ENCODE results near the gene ARHGAP32. TPM values are rescaled to one million over a fixed set of nuclear protein-coding genes. Genes with fewer than 3 reads are reported as not detected.

ARHGAP32 gene
- total RNA-seq, 1 experiment from 2014 or later, result not detected

DNA sequence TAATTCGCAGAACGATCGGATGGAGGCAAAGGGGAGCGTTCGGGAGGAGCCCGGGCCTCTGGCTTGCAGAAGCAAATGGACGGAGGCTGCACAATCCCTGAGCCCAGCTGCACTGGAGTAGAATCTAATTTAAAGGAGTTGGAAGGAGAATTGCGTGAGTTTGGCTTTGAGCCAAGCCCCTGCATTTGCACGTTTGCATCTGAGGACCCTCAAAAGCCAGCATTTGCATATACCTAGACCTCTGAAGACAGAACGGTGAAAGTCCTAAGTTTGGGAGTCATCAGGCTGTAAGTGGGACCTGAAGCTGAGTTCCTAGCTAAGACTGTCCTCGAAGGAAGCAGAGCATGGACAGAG, 265.0 kb downstream of the ARHGAP32 start:
- no peak overlapping the region for H2AFZ ChIP-seq (ENCODE audit: low read length)
- H3K9me2 ChIP-seq (replicated peaks; ENCODE audit: insufficient read depth, low read length), result no peaks in the 10 kb centered on the region
- H3K27me3 ChIP-seq (ENCODE audit: low read length), result no peaks in the 10 kb centered on the region
- H4K20me1 ChIP-seq (ENCODE audit: insufficient read depth, low read depth, low read length), result no peaks in the 10 kb centered on the region
- no peak overlapping the region for H3K9ac ChIP-seq (ENCODE audit: low read length)
- DNase-seq, result no peak
- H3K27ac ChIP-seq (ENCODE audit: low read length), result no peak overlapping the region
- no peaks in the 10 kb centered on the region for H3K36me3 ChIP-seq (ENCODE audit: insufficient read depth, low read length)
- H3K79me2 ChIP-seq (ENCODE audit: low read length), result no peaks in the 10 kb centered on the region
- no peak overlapping the region for H3K4me2 ChIP-seq (ENCODE audit: low read depth, low read length, poor library complexity, severe bottlenecking)
- H3K9me3 ChIP-seq (ENCODE audit: low read length), result no peaks in the 10 kb centered on the region
- peaks cover 3% of the 10 kb centered on the region; the same call in 1 of the 2 replicates for H3K4me1 ChIP-seq (ENCODE audit: low read length)
- H3K4me3 ChIP-seq (ENCODE audit: low read length), result no peak overlapping the region

DNA sequence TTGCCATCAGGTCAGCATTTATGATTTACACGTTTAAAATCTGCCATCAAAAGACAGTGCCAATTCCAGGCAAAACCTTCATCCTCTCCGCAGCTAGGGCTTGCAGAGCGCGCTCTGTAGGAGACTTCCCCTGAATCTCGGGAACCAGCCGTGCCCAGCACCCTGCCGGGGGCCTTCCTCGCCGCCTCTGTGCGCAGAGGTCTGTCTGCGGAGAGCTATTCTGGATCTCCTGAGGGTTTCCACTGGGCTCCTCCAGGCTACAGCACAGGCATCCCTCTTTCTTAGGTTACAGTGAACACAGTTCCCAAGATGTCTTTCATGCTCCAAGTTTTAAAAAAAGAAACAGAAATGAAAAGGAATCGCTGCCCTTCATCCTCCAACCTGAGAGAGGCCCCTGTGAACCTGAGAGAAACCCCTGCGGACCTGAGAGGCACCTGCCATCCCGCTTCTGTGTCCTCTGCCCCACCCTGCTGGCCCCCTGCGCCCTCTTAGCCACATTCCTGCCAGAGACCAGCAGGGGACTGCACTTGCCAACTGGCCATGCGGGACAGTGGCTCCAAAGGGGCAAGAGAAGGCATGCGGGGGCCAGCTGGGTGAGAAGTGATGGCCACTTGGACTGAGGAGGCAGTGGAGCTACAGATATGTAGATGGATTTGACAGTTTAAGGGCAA, 265.6 kb downstream of the ARHGAP32 start:
- H3K9ac ChIP-seq (ENCODE audit: low read length), result no peak overlapping the region
- DNase-seq, result no peak
- no peaks in the 10 kb centered on the region for H4K20me1 ChIP-seq (ENCODE audit: insufficient read depth, low read depth, low read length)

DNA sequence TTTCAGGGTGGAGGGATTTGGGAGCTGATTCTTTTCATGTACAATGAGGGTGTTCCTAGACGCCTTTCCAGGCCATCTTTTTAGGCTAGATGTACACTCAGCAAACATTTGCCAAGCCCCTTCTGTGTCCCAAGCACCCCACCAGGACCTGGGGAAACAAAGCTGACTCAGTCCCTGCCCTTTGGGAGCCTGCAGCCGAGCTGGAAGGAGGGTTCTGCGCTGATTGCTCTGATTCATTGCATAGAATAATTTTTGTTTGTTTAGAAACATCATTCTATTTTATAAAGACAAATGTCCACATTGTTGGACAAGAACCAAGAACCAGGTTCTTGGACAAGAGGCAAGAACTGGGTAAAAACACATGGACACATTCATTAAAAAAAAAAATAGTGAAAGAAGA, 266.1 kb downstream of the ARHGAP32 start:
- Histone ChIP-seq H4K20me1 (ENCODE audit: insufficient read depth, low read depth, low read length) (no peaks in the 10 kb centered on the region), H2AFZ (ENCODE audit: low read length) (no peak overlapping the region), H3K9me3 (ENCODE audit: low read length) (no peaks in the 10 kb centered on the region), H3K4me1 (ENCODE audit: low read length) (peaks cover 3% of the 10 kb centered on the region; the same call in 1 of the 2 replicates), H3K27me3 (ENCODE audit: low read length) (no peaks in the 10 kb centered on the region), H3K36me3 (ENCODE audit: insufficient read depth, low read length) (no peaks in the 10 kb centered on the region), H3K79me2 (ENCODE audit: low read length) (no peaks in the 10 kb centered on the region), H3K4me3 (ENCODE audit: low read length) (no peak overlapping the region), H3K9ac (ENCODE audit: low read length) (no peak overlapping the region), H3K4me2 (ENCODE audit: low read depth, low read length, poor library complexity, severe bottlenecking) (no peak overlapping the region), H3K27ac (ENCODE audit: low read length) (no peak overlapping the region), H3K9me2 (replicated peaks; ENCODE audit: insufficient read depth, low read length) (no peaks in the 10 kb centered on the region)
- DNase-seq, result no peak

More for the DNA sequence above, 265.6 kb downstream of the ARHGAP32 start:
- H3K9me2 ChIP-seq (replicated peaks; ENCODE audit: insufficient read depth, low read length), result no peaks in the 10 kb centered on the region
- H3K4me1 ChIP-seq (ENCODE audit: low read length), result peaks cover 3% of the 10 kb centered on the region; the same call in 1 of the 2 replicates
- H3K36me3 ChIP-seq (ENCODE audit: insufficient read depth, low read length), result no peaks in the 10 kb centered on the region
- no peak overlapping the region for H2AFZ ChIP-seq (ENCODE audit: low read length)
- no peak overlapping the region for H3K27ac ChIP-seq (ENCODE audit: low read length)
- H3K9me3 ChIP-seq (ENCODE audit: low read length), result no peaks in the 10 kb centered on the region
- no peaks in the 10 kb centered on the region for H3K27me3 ChIP-seq (ENCODE audit: low read length)
- no peak overlapping the region for H3K4me3 ChIP-seq (ENCODE audit: low read length)
- no peaks in the 10 kb centered on the region for H3K79me2 ChIP-seq (ENCODE audit: low read length)
- no peak overlapping the region for H3K4me2 ChIP-seq (ENCODE audit: low read depth, low read length, poor library complexity, severe bottlenecking)

DNA sequence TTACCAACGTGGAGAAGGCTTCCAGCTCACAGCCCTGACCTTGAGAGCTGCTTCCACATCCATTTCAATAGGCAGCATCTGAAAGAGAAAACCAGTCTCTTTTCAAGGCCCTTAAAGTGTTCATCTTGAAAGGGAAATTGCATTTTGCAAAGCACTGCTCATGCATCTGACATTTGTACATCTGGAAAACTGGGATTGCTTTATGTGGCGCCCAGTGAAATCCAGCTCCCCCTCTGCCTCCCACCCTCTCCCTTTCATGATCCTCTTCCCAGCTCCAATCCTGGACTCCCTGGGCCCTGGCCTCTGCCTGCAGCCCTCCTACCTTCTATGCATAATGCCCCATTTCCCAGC, 266.9 kb downstream of the ARHGAP32 start:
- Histone ChIP-seq H3K9me3 (ENCODE audit: low read length) (no peaks in the 10 kb centered on the region), H2AFZ (ENCODE audit: low read length) (no peak overlapping the region), H3K4me2 (ENCODE audit: low read depth, low read length, poor library complexity, severe bottlenecking) (no peak overlapping the region), H3K27ac (ENCODE audit: low read length) (no peak overlapping the region), H3K36me3 (ENCODE audit: insufficient read depth, low read length) (no peaks in the 10 kb centered on the region), H3K4me3 (ENCODE audit: low read length) (no peak overlapping the region), H3K79me2 (ENCODE audit: low read length) (no peaks in the 10 kb centered on the region), H3K27me3 (ENCODE audit: low read length) (no peaks in the 10 kb centered on the region), H4K20me1 (ENCODE audit: insufficient read depth, low read depth, low read length) (no peaks in the 10 kb centered on the region), H3K9ac (ENCODE audit: low read length) (no peak overlapping the region), H3K9me2 (replicated peaks; ENCODE audit: insufficient read depth, low read length) (no peaks in the 10 kb centered on the region), H3K4me1 (ENCODE audit: low read length) (peaks cover 3% of the 10 kb centered on the region; the same call in 1 of the 2 replicates)
- no peak for DNase-seq

DNA sequence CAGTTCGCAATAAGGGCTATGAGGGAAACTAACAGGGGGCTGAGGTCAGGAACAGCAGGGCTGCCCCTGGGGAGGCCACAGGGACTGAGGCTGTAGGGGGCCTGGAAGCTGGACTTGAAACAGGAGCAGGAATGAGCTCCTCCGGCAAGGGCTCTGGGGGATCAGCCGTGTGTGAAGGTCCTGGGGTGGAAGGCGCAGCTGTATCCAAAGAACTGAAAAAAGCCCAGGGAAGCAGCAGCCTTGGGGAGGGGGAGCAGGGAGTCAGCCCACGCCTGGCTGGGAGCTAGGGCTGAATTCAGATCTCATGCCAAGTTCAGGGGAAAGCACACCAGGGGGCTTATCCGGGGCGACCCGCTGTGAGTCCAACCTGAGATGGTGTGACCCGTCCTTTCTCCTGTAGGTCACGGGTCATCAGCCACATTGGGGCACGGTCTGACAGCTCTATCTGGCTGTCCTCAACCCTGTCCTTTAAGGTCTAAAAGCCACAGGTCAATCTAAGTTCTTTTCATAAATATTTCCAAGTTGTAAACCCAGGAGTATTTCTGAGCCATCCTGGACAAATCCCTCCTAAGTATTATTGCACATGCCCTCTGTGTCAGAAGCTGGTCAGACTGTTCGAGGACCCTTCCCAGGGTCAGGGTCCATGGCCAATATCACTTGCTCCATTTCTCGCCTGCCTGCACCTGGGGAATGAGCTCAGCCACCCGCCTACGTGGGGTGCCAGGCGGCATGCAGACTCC, 267.4 kb downstream of the ARHGAP32 start:
- no peaks in the 10 kb centered on the region for H3K79me2 ChIP-seq (ENCODE audit: low read length)
- H3K4me3 ChIP-seq (ENCODE audit: low read length), result no peak overlapping the region
- H3K4me1 ChIP-seq (ENCODE audit: low read length), result peaks cover 3% of the 10 kb centered on the region; the same call in 1 of the 2 replicates
- H3K27me3 ChIP-seq (ENCODE audit: low read length), result no peaks in the 10 kb centered on the region
- H3K9me2 ChIP-seq (replicated peaks; ENCODE audit: insufficient read depth, low read length), result no peaks in the 10 kb centered on the region
- no peak for DNase-seq
- H3K9me3 ChIP-seq (ENCODE audit: low read length), result no peaks in the 10 kb centered on the region
- no peak overlapping the region for H3K9ac ChIP-seq (ENCODE audit: low read length)
- H2AFZ ChIP-seq (ENCODE audit: low read length), result no peak overlapping the region
- no peak overlapping the region for H3K27ac ChIP-seq (ENCODE audit: low read length)
- no peaks in the 10 kb centered on the region for H4K20me1 ChIP-seq (ENCODE audit: insufficient read depth, low read depth, low read length)
- no peaks in the 10 kb centered on the region for H3K36me3 ChIP-seq (ENCODE audit: insufficient read depth, low read length)
- no peak overlapping the region for H3K4me2 ChIP-seq (ENCODE audit: low read depth, low read length, poor library complexity, severe bottlenecking)

DNA sequence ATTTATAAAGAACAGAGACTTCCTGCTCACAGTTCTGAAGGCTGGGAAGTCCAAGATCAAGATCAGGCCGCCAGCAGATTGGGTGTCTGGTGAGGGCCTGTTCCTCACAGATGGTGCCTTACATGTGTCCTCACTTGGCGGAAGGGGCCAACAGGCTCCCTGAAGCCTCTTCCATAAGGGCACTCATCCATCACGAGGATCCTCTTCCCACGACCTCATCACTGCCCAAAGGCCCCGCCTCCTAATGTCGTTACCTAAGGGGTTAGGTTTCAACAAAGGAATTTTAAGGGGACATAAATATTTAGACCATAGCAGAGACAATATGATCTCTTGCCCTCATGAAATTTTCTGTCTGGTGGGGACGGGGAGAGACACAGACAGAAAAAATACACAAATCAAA, 268.0 kb downstream of the ARHGAP32 start:
- Histone ChIP-seq H2AFZ (ENCODE audit: low read length) (no peak overlapping the region), H3K4me3 (ENCODE audit: low read length) (no peak overlapping the region), H3K36me3 (ENCODE audit: insufficient read depth, low read length) (no peaks in the 10 kb centered on the region), H3K4me1 (ENCODE audit: low read length) (peaks cover 3% of the 10 kb centered on the region; the same call in 1 of the 2 replicates), H3K9me3 (ENCODE audit: low read length) (no peaks in the 10 kb centered on the region), H3K9me2 (replicated peaks; ENCODE audit: insufficient read depth, low read length) (no peaks in the 10 kb centered on the region), H3K9ac (ENCODE audit: low read length) (no peak overlapping the region), H4K20me1 (ENCODE audit: insufficient read depth, low read depth, low read length) (no peaks in the 10 kb centered on the region), H3K27ac (ENCODE audit: low read length) (no peak overlapping the region), H3K27me3 (ENCODE audit: low read length) (no peaks in the 10 kb centered on the region), H3K4me2 (ENCODE audit: low read depth, low read length, poor library complexity, severe bottlenecking) (no peak overlapping the region), H3K79me2 (ENCODE audit: low read length) (no peaks in the 10 kb centered on the region)
- DNase-seq, result no peak

DNA sequence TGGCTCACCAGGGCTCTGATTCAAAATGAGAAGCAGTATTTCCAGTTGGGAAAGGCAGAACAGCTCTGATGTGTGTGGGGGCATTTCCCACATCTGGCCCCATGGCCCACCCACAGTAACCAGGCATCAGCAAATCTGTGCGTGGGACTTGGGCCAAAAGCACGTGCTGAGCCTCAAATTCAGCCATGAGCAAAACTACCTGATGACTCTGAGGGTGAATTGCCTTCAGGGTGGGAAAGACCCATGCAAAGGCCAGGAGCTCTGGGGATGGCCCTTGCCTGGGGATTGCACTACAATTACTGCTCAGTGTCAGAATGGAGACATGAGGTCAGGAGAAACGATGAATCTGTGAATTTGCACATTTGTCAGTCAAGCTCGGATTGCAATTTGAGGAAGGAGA, 270.3 kb downstream of the ARHGAP32 start:
- no peaks in the 10 kb centered on the region for H4K20me1 ChIP-seq (ENCODE audit: insufficient read depth, low read depth, low read length)
- no peaks in the 10 kb centered on the region for H3K36me3 ChIP-seq (ENCODE audit: insufficient read depth, low read length)
- H3K4me3 ChIP-seq (ENCODE audit: low read length), result no peak overlapping the region
- no peaks in the 10 kb centered on the region for H3K27me3 ChIP-seq (ENCODE audit: low read length)
- H3K4me1 ChIP-seq (ENCODE audit: low read length), result no peaks in the 10 kb centered on the region
- no peak overlapping the region for H2AFZ ChIP-seq (ENCODE audit: low read length)
- no peaks in the 10 kb centered on the region for H3K9me3 ChIP-seq (ENCODE audit: low read length)
- no peaks in the 10 kb centered on the region for H3K9me2 ChIP-seq (replicated peaks; ENCODE audit: insufficient read depth, low read length)
- no peak overlapping the region for H3K4me2 ChIP-seq (ENCODE audit: low read depth, low read length, poor library complexity, severe bottlenecking)
- H3K79me2 ChIP-seq (ENCODE audit: low read length), result no peaks in the 10 kb centered on the region
- DNase-seq, result no peak
- no peak overlapping the region for H3K9ac ChIP-seq (ENCODE audit: low read length)
- H3K27ac ChIP-seq (ENCODE audit: low read length), result no peak overlapping the region

DNA sequence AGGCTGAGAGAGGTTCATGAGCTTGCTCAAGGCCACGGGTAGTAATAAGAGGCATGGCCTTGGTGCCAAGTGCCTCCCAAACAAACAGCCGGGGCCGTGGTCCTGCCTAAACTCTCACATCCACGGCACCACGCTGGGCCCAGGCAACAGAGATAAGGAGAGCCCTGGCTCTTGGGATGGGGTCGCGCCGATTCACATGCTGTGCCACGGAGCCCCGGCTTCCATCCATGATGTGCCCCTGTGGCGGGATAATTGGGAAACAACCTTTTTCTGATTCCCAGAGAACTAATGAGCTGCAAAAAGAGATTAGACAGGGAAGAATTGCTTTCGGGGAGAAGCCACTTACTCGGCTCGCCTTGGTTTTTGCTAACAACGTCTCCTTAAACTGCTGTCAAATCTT, 271.5 kb downstream of the ARHGAP32 start:
- Histone ChIP-seq H2AFZ (ENCODE audit: low read length) (no peak overlapping the region), H3K4me1 (ENCODE audit: low read length) (no peaks in the 10 kb centered on the region), H3K27ac (ENCODE audit: low read length) (no peak overlapping the region), H3K9ac (ENCODE audit: low read length) (no peak overlapping the region), H3K4me3 (ENCODE audit: low read length) (no peak overlapping the region), H3K36me3 (ENCODE audit: insufficient read depth, low read length) (no peaks in the 10 kb centered on the region), H3K9me3 (ENCODE audit: low read length) (no peaks in the 10 kb centered on the region), H3K4me2 (ENCODE audit: low read depth, low read length, poor library complexity, severe bottlenecking) (no peak overlapping the region), H3K79me2 (ENCODE audit: low read length) (no peaks in the 10 kb centered on the region), H4K20me1 (ENCODE audit: insufficient read depth, low read depth, low read length) (no peaks in the 10 kb centered on the region), H3K27me3 (ENCODE audit: low read length) (no peaks in the 10 kb centered on the region), H3K9me2 (replicated peaks; ENCODE audit: insufficient read depth, low read length) (no peaks in the 10 kb centered on the region)
- DNase-seq, result no peak

All from Karpas-422 (cell line).